Measurements from ENCODE around the gene ARHGEF10L.

ARHGEF10L gene

DNA sequence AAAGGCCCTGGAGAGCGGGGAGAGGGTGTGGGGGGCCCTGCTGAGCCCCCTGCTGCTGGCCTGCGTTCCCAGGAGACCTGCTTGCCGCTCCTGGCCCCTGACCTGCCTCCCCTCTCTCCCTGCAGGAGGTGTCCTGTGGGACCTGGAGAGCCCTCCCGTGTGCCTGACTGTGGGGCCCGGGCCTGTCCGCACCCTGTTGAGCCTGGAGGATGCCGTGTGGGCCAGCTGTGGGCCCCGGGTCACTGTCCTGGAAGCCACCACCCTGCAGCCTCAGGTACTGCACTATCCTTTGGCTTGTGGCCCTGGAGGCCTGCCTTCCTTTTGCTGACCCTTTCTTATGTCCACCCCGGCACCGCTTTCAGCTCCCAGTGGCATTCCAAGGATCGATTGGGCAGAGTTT, 124.8 kb downstream of the ARHGEF10L start:
- no peak for DNase-seq (ENCODE audit: low read depth in 2 of 2)
- TF ChIP-seq, protein P1, sequence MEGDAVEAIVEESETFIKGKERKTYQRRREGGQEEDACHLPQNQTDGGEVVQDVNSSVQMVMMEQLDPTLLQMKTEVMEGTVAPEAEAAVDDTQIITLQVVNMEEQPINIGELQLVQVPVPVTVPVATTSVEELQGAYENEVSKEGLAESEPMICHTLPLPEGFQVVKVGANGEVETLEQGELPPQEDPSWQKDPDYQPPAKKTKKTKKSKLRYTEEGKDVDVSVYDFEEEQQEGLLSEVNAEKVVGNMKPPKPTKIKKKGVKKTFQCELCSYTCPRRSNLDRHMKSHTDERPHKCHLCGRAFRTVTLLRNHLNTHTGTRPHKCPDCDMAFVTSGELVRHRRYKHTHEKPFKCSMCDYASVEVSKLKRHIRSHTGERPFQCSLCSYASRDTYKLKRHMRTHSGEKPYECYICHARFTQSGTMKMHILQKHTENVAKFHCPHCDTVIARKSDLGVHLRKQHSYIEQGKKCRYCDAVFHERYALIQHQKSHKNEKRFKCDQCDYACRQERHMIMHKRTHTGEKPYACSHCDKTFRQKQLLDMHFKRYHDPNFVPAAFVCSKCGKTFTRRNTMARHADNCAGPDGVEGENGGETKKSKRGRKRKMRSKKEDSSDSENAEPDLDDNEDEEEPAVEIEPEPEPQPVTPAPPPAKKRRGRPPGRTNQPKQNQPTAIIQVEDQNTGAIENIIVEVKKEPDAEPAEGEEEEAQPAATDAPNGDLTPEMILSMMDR (IDR thresholded peaks at IDR 0.05; ENCODE audit: low read depth, low read length): no peak
- no peak overlapping the region for H3K4me3 ChIP-seq (replicated peaks in 1 of 2; ENCODE audit: low read depth in 2 of 2, low read length in 2 of 2)

- H3K4me3 ChIP-seq (replicated peaks in 1 of 2; ENCODE audit: low read depth in 2 of 2, low read length in 2 of 2): no peak overlapping the region
- TF ChIP-seq, protein P1 (IDR thresholded peaks at IDR 0.05; ENCODE audit: low read depth, low read length): no peak
- no peak for DNase-seq (ENCODE audit: low read depth in 2 of 2)
These were observed 125.6 kb downstream of the ARHGEF10L start for GRCh38 chr1:17665054-17665453.

DNA sequence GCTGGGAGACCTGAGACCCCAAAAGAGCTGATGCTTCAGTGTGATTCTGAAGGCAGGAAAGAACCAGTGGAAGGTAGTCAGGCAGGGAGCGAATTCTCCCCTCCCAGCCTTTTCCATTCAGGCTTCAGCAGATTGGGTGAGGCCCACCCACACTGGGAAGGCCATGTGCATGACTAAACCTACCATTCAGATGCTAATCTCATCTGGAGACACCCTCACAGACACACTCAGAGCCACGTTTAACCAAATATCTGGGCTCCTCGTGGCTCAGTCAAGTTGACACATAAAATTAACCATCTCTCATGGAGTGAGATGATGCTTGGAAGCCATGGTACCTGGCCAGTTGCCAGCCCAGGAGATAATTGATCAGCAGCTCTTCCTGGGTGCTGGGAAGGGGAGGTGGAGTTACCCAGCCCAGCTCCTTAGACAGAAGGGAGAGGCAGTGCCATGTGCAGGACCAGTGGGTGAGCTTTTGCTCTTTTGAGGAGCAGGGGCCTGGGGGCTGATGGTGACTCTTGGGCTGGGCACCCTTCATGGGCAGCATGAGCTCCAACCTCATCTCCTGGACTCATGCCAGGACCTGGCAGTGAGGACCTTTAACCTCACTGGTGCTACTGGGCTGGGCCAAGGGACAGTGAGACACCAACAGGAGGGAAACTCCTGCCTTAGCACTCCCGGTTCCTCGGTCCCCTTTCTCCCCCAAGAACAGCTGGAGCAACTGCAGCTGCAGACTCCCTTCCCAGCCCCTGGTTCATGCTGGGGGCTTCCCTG, 126.6 kb downstream of the ARHGEF10L start:
- no peak overlapping the region for H3K4me3 ChIP-seq (replicated peaks in 1 of 2; ENCODE audit: low read depth in 2 of 2, low read length in 2 of 2)
- DNase-seq (ENCODE audit: low read depth in 2 of 2): peak in 1 of 2 donors; percentile 12
- TF ChIP-seq, protein P1 (IDR thresholded peaks at IDR 0.05; ENCODE audit: low read depth, low read length): no peak

DNA sequence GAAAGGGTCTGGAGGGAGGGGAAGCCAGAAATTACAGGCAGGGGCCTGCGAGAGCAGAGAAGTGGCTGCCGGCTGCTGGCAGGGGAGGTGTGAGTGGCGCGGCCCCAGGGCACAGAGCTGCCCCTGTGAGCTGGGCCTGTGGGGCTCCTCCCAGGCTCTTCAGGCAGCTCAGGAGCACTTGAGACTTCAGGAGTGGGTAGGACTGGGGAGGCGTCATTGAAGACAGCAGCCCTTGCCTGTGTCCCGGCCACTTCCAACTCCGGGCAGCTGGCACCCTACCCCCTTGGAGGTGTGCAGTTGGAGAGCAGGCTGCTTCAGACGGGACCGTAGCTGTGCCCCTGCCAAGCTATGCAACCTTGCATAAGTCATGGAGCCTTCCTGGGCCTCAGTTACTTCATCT, 128.1 kb downstream of the ARHGEF10L start:
- no peak for DNase-seq (ENCODE audit: low read depth in 2 of 2)
- H3K4me3 ChIP-seq (replicated peaks in 1 of 2; ENCODE audit: low read depth in 2 of 2, low read length in 2 of 2): no peak overlapping the region
- TF ChIP-seq, protein P1 (IDR thresholded peaks at IDR 0.05; ENCODE audit: low read depth, low read length): no peak

GRCh38 chr1:17668195-17668594, 128.7 kb downstream of the ARHGEF10L start:
- TF ChIP-seq, protein P1 (IDR thresholded peaks at IDR 0.05; ENCODE audit: low read depth, low read length): no peak
- DNase-seq (ENCODE audit: low read depth in 2 of 2): no peak
- no peak overlapping the region for H3K4me3 ChIP-seq (replicated peaks in 1 of 2; ENCODE audit: low read depth in 2 of 2, low read length in 2 of 2)

GRCh38 chr1:17668624-17669175, 129.2 kb downstream of the ARHGEF10L start:
- no peak overlapping the region for H3K4me3 ChIP-seq (replicated peaks in 1 of 2; ENCODE audit: low read depth in 2 of 2, low read length in 2 of 2)
- TF ChIP-seq, protein P1 (IDR thresholded peaks at IDR 0.05; ENCODE audit: low read depth, low read length): no peak
- no peak for DNase-seq (ENCODE audit: low read depth in 2 of 2)

Data from cardiac fibroblast (primary cell).